ENCODE data around the gene WWOX.

Gene WWOX

DNA sequence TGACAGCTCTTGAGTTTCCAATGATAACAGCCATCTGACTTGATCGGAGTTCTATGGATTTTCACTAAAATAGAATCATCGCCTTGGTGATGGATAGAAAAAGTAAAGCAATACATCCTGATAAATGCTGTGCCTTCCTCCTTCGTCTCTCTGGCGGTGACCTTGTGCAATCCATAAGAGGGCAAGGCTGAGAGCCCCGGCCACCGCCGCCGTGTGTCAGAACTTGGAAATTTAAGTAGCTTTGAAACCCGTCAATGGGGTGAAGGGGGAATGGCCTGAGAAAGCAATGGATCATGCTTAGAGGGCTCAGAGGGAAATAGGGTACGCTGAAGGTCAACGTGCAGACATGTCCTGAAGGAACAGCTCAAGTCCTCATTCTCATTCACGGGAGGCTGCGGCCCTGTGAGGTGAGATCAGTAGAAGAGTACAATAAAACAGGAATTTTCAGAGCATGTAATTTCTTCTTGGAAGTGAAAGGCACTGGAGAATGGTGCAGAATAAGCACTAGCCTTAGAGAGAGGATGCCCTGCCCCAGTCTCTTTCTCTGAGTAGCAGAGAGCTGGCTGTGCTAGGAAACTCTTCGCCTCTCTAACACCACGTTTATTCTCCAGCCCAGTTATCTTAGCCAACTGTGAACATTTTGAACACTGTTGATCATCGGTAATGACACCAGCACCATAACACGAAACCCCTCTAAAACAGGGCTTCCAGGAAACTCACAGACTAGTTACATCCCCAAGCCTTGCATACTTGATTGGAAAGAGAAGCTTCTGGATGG, 573.5 kb downstream of the WWOX start:
- CTCF ChIA-PET: no interaction called here
- no peak for DNase-seq (ENCODE audit: low read depth, low spot score)
- POLR2A ChIA-PET: no interaction called here
- H3K4me3 ChIP-seq (ENCODE audit: low read depth, low read length): no peak overlapping the region
- TF ChIP-seq, protein P1, sequence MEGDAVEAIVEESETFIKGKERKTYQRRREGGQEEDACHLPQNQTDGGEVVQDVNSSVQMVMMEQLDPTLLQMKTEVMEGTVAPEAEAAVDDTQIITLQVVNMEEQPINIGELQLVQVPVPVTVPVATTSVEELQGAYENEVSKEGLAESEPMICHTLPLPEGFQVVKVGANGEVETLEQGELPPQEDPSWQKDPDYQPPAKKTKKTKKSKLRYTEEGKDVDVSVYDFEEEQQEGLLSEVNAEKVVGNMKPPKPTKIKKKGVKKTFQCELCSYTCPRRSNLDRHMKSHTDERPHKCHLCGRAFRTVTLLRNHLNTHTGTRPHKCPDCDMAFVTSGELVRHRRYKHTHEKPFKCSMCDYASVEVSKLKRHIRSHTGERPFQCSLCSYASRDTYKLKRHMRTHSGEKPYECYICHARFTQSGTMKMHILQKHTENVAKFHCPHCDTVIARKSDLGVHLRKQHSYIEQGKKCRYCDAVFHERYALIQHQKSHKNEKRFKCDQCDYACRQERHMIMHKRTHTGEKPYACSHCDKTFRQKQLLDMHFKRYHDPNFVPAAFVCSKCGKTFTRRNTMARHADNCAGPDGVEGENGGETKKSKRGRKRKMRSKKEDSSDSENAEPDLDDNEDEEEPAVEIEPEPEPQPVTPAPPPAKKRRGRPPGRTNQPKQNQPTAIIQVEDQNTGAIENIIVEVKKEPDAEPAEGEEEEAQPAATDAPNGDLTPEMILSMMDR (IDR thresholded peaks at IDR 0.05; ENCODE audit: insufficient read depth, low read length, missing control alignments): no peak

DNA sequence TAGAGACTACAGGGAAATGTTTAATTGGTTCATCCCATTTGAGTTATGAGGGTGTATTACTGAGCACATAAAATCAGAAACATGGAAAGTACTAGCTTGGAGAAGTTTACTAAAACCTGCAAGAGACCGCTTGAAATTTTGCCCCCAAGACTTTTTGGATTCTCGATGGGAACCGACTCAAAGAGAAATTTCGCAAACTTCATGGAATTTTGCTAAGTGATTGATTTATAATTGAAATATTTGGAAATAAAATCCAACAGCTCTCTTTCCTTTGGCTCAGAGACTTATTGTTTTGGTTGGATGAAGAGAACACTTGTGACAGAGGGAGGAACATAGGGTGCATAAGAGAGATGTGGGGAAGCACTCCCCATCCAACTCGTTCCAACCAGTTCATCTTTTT, 574.4 kb downstream of the WWOX start:
- POLR2A ChIA-PET: no interaction called here
- no peak for DNase-seq (ENCODE audit: low read depth, low spot score)
- CTCF ChIA-PET: no interaction called here
- no peak overlapping the region for H3K4me3 ChIP-seq (ENCODE audit: low read depth, low read length)
- TF ChIP-seq, protein P1 (IDR thresholded peaks at IDR 0.05; ENCODE audit: insufficient read depth, low read length, missing control alignments): no peak

DNA sequence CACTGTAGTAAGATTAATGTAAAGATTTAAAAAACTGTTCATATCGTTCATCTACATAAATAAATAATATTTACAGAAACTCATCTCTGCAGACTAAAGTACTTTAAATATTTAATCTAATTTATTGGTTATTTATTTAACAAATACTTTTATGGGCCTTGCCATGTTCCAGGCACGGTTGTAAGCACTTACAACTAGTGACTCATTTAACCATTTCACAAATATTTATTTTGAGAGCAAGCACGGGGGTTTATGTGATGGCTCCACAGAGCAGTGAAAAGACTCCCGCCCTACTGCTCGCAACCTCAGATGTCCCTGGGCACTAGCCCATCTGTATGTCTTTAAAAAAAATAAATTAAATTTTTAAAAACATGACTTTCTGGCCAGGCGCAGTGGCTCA, 575.9 kb downstream of the WWOX start:
- ChIA-PET CTCF (no interaction called here), POLR2A (no interaction called here)
- TF ChIP-seq, protein P1 (IDR thresholded peaks at IDR 0.05; ENCODE audit: insufficient read depth, low read length, missing control alignments): no peak
- DNase-seq (ENCODE audit: low read depth, low spot score): no peak
- no peak overlapping the region for H3K4me3 ChIP-seq (ENCODE audit: low read depth, low read length)

DNA sequence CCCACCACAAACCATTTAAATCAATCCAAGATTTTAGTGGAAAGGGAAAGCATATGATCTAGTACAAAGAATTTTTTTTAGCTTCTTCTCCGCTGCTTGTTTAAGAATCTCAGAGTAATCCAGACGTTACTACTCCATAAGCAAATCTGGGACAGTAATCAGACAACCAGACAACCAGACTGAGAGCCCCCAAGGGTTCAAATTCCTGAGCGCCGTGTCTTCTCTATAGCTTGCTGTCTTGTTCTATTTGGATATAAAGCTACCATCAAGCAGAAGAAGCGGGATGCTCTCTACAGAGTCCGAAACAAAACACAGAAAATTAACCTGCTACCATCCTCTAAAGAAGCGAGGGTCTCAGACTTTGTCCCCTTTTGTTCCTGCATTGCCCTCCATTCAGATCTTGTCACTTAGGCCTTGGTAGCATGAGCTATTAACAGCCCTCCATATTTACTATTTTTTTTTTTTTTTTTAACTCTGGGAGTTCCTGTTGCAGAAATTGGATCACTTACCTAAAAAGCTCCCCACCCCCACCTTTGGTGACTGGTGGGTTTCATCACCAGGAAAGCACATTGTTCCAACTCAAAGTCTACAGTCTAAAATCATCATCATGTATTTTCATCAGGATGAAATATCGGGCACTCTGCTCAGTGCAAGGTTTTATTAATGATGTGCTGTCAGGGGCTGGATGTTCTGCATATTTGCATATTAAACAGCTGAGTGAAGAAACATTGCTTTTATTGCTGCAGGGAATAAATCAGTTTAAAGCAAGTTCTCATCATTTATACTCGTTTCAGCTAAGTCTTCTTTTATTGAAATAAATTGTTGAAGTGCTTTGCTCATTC, 576.7 kb downstream of the WWOX start:
- ChIA-PET POLR2A (no interaction called here), CTCF (no interaction called here)
- TF ChIP-seq, protein P1 (IDR thresholded peaks at IDR 0.05; ENCODE audit: insufficient read depth, low read length, missing control alignments): no peak
- DNase-seq (ENCODE audit: low read depth, low spot score): no peak
- no peak overlapping the region for H3K4me3 ChIP-seq (ENCODE audit: low read depth, low read length)

DNA sequence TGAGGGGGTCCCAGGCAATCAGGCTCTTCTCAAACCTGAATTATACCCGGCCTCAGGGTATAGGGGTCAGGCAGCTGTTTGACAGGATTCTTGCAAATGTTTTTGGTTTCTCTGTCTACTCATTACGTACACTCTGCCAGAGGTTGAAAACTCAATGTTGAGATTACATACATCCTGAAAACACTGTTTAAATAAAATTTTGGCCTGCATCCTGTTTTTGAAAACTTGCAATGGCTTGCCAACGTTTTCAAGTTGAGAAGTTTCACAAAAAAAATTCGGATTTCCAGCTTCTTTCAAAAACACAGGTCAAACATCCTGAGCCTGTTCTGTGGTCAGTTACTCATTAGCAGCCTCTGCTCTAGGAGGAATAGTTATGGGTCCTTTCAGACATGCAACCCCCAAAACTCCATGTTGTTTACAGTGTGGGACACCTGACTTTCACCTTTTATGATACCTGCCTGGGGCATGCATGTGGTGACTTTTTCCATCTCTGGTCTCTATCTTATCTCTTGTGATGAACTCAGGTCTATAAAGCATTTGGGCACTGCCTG, 577.8 kb downstream of the WWOX start:
- no peak overlapping the region for H3K4me3 ChIP-seq (ENCODE audit: low read depth, low read length)
- TF ChIP-seq, protein P1 (IDR thresholded peaks at IDR 0.05; ENCODE audit: insufficient read depth, low read length, missing control alignments): no peak
- ChIA-PET POLR2A (no interaction called here), CTCF (no interaction called here)
- DNase-seq (ENCODE audit: low read depth, low spot score): no peak

DNA sequence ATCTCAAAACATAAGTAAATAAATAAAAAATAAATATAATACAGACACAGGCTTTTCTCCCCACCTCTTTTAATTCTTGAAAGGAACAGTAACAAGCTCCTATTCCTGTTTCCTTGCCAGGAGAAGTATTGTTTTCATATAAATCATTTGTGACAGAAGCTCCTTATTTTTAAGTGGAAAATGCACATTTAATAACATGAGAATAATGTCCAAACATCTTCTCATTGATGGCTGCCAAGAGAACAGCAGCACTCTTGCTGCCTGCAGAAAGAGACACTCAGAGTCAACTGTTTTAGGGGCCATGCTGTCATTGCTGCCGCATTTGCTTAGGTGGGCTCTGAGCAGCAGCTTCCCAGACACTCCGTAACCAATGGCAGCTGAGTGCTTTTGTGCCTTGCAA, 580.1 kb downstream of the WWOX start:
- TF ChIP-seq, protein P1 (IDR thresholded peaks at IDR 0.05; ENCODE audit: insufficient read depth, low read length, missing control alignments): no peak
- no peak overlapping the region for H3K4me3 ChIP-seq (ENCODE audit: low read depth, low read length)
- no peak for DNase-seq (ENCODE audit: low read depth, low spot score)
- CTCF ChIA-PET: no interaction called here
- POLR2A ChIA-PET: no interaction called here

All from AG04449 (cell line).